GM12891 (cell line): Measurements from ENCODE around the gene ATP6V0E1.

Source experiments
- PAX5 ChIP-seq: IDR thresholded peaks from 2 replicates; pipeline ENCODE4 v1.6.1; 2011; ENCODE audit warnings: low read length, moderate library complexity, mild to moderate bottlenecking; ENCODE audit not compliant: insufficient read depth, severe bottlenecking
- POLR2A ChIP-seq: IDR thresholded peaks from 2 replicates; pipeline ENCODE4 v1.6.1; 2011; ENCODE audit warnings: low read depth, low read length, control low read depth
- POLR2AphosphoS5 ChIP-seq: IDR thresholded peaks from 2 replicates; pipeline ENCODE4 v1.6.1; 2011; ENCODE audit warnings: low read depth, low read length, control low read depth
- POU2F2 ChIP-seq: IDR thresholded peaks from 2 replicates; pipeline ENCODE4 v1.6.1; 2011; ENCODE audit warnings: low read depth, mild to moderate bottlenecking, control low read depth, low read length, moderate library complexity
- SPI1 ChIP-seq: IDR thresholded peaks from 2 replicates; pipeline ENCODE4 v1.6.1; 2011; ENCODE audit warnings: low read depth, low read length, control low read depth
- TAF1 ChIP-seq: IDR thresholded peaks from 2 replicates; pipeline ENCODE4 v1.6.1; 2011; ENCODE audit warnings: low read depth, low read length, control low read depth

- TF ChIP-seq POLR2AphosphoS5, result no peak
- no peak for TF ChIP-seq POLR2A
- TF ChIP-seq TAF1, result no peak
- no peak for TF ChIP-seq POU2F2
- TF ChIP-seq SPI1, result no peak
- no peak for TF ChIP-seq PAX5
Observed at GRCh38 chr5:172956936-172957335, 26.6 kb upstream of the ATP6V0E1 start.
